Activated CD8-positive, alpha-beta memory T cell treated with anti-CD3 and anti-CD28 coated beads for 1 hour (primary cell): ENCODE data around the gene RGS14.

Experiments used
- DNase-seq, 2 donors: peaks; one replicate each; pipeline ENCODE4 v3.0.0-alpha.2; 2020; ENCODE audit warnings: low read depth in 1 of 2; ENCODE audit errors: extremely low read depth in 1 of 2

RGS14 gene, protein sequence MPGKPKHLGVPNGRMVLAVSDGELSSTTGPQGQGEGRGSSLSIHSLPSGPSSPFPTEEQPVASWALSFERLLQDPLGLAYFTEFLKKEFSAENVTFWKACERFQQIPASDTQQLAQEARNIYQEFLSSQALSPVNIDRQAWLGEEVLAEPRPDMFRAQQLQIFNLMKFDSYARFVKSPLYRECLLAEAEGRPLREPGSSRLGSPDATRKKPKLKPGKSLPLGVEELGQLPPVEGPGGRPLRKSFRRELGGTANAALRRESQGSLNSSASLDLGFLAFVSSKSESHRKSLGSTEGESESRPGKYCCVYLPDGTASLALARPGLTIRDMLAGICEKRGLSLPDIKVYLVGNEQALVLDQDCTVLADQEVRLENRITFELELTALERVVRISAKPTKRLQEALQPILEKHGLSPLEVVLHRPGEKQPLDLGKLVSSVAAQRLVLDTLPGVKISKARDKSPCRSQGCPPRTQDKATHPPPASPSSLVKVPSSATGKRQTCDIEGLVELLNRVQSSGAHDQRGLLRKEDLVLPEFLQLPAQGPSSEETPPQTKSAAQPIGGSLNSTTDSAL

DNA sequence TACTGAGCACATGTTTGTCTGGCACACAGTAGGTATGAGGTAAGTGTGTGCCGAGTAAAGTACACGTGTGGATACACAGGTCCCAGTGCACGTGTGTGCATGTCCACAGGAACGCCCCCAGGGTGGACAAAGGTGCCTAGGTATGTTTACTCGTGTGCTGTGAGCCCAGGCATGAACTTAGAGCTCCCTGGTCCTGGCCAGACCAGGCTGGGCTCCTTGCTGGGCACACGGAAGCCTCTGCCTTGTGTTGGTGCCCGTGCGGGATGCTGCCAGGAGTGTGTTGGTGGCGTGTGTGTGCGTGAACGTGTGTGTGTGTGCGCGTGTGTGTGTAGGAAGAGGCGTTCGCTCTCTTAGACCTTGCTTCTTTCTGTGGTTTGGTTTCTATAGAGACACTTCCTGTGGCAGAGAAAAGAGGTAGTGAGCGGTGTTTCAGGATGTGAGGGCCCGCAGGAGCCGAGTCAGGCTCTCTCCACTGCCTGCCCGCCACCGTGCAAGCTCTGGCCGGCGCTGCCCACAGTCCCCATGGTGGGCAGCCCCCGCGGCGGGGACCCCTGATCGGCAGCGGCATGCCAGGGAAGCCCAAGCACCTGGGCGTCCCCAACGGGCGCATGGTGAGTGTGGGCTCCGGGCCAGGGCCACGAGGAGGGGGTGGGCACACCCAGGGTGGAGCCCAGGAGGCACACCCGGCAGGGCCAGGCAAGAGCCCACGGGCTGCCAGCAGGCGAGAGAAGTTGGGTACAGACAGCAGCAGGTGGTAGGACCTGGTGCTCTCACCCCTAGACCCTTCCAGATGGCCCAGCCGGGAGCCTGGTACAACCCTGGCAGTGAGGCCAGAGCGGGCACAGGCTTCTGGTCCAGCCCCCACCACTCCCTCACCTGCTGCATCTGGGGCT is at the start of gene RGS14:
RGS14 (plus strand) TSS at position 466 of the 893 bp plus-strand sequence; CDS start at position 567, 101 bp downstream.
- DNase-seq, result peak; percentile 32 to 45

DNA sequence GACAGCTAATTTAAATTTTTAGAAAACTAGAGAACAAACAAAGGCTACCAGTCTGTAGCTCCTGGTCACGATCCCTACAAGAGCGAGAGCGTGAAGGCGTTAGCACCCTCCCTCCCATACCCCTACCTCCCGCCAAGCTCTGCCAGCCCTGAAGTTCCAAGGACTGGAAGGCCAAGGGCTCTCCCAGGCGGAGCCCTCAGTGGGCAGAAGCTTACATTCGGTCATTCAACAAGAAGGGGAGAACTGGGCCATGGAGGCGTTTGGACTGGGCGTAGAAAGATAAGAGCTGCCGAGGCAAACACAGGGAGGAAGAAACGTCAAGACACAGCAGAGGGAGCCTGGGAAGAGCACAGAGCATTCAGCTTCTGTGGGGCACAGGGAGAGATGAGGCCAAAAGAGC is 49.0 kb upstream of the RGS14 start:
- no peak for DNase-seq

DNA sequence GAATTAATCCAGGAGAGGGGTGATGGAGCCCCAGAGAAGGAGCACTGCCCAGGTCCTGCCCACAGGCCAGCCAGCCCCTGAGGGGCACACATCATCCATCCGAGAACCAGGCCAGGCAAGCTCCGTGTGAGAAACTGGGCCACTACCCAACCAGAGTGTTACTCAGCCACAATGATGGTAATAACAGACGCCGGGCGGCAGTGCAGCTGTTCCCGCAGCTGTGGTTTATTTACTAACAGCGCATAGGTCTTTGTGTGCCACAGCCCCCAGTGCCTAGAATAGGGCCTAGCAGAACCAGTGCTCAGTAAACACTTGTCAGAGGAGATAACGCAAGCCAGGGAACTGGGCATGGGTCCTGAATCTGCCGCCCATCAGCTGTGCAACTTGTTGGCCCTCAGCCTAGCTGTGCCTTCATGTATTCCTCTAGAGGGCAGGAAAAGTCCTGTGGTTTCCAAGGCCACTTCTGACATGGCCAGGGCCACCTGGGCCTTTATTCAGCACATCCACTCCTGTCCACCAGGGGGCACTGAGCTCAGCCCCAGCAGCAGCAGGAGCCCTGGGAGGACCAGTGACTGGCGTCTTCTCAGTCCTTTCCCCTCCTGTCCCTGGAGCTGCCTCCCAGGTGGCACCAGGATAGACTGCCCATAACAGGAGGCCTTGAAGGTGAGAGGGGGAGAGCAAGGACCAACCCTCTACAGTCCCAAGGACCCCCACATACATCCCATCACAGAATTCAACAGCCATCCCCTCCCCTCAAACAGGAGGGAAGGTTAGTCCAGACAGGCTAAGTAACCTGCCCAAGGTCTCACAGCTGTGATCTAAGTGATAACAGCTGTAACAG is 48.2 kb upstream of the RGS14 start:
- DNase-seq, result peak; percentile 32 to 51

DNA sequence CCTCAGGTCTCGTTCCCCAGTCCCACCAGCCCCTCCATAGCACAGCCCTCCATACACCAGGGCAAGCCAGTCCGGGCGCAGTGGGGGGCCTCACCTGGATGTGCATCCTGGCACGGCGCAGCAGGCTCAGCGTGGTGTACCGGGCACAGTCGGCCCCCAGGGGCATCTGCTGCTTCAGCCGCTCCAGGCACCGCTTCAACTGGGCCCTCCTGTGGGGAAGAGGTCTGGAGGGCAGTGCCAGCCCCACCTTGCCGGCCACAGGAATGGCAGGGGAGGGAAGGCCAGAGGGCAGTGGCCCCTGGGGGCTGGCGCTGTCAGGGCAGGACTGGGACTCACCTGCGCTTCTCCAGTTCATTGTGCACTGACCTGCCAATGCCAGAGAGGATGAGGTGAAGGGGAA is 47.4 kb upstream of the RGS14 start:
- DNase-seq, result no peak

DNA sequence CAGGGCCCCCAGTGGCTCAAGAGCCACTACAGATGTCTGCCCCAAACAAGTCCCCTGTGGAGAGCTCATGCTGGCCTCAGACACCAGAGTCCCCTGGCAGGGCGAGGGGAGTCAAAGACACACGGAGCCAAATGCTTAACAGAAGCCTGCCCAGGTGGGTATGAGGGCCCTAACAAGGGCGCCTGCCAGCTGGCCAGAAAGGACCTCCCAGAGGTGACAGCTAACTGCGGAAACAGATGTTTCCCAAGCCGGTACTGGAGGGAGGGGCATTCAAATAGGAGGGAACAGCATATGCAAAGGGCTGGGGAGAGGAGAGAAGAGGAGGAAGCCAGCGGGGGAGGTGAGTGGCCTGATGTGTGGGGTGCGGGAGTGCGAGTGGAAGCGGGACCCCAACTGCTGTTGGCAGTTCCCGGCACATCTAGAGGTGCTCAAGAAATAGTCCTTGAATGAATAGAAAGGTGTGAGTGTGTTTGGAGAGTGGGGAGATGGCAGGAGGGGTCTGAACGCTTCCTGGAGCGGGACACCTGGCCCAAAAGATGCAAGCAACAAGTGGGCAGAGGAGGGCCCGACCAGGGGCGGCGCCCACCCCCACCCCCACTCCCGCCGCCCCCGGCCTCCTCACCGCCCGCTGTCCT is 46.9 kb upstream of the RGS14 start:
- DNase-seq, result no peak

DNA sequence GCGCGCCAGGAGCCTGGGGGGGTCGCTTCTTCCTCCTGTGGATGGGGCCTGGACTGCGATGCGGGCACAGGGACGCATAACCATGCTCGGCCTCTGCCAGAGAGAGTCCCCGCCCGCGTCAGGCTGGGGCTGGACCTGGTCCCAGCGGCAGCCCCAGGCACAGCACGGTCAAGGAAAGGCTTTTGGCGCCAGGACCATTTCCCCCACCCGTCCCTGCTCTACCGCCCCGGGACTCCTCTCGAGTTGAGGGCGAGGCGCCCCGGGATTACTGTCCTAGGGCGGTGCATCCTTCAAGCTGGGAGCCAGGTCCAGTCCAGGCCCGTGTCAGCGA is 46.4 kb upstream of the RGS14 start:
- DNase-seq, result no peak

DNA sequence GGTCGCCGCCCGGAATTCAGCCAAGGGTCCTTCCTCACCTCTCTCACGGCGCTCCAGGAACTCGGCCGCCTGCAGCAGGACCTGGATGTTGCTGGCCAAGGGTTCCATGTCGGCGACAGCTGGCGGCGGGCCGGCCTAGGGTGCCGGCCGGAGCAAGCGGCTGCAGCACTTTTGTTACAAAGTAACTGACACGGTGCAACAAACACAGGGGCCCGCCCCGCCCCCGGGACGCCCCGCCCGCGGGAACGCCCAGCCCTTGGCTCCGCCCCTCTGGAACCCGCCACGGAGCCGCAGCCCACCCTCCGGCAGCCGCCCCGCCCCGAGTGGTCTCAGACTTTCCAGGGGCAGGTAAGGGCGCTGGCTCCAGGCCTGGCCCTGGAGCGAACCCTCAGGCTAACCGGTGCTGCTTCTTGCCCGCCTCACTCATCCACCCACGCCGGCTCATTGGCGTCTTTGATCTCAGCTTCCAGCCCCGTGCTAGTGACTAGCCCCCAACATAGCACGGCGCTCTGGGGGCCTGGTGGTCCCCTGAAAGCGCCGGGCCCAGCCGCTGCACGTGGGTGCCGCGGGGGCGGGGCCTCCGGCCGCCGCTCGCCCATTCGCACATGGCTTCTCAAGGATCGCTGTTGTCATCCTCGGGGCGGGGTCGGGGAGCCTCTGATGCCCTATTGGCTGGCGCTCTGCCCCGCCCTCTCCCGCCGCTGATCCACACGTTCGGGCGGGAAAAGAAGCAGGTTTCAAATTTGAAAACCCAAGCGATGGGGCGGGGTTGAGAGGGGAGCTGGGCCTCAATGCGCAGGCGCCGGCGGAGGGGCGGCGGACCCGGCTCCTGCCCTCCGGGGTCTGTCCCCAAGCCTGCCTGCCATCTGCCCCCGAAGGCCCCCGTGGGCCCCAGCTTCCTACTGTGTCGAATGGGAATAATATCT is 45.7 kb upstream of the RGS14 start, which contains the start of gene MXD3:
MXD3 (minus strand) TSS at position 176 of the 926 bp plus-strand sequence; CDS start at position 108, 68 bp downstream.
- DNase-seq, result peak; percentile 86 to 91

DNA sequence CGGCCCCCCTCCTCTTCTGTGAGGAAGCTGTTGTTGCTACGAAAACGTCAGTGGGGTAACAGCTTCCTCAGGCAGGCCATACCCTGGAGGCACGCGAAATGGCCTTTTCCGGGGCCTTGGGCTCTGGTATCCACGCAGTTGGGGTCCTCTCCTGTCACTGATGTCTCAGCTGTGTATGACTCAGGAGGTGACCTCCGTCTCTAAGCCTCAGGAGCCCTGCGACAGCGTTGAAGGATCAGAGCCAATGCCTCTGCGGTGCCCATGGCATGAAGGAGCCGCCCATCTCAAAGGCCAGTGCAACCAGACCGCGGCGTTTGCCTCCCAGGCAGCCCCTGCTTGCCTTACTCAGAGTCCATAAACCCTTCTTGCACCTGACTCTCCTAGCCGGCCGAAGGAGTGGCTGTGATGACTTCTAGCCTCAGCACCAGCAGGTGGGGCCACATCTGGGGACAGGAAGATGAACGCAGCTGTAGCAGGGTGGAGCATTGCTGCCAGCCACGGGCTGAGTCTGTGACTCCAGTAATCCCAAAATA is 45.0 kb upstream of the RGS14 start:
- no peak for DNase-seq

DNA sequence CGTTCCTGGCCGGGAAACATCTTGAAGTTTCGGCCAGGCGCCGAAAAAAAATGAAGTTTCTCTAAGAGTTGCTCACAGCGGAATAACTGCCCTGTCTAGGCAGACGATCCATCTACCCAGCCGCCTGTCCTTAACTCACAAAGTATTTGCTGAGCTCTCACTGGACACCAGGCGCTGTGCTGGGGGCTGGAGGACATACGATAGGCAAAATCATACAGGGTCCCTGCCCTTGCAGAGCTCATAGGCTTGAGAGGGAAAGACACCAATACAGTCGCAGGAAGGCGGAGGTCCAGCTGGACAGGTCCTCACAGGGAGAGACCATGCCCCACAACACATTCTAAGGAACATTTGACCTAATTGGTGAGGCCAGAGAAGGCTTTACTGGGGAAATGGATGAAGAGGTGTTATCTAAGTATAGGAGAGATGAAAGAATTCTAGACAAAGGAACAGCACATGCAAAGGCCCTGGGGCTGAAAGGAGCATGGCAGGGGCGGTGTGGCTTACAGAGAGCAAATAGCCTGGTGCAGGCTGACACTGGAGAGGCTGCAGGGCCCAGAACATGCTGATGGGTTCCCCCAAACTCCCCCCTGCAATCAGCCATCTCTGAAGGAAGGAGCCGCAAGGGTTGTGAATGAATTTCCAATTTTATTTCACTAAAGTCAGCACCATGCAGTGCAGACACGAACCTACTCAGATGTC is 44.0 kb upstream of the RGS14 start:
- DNase-seq, result no peak

DNA sequence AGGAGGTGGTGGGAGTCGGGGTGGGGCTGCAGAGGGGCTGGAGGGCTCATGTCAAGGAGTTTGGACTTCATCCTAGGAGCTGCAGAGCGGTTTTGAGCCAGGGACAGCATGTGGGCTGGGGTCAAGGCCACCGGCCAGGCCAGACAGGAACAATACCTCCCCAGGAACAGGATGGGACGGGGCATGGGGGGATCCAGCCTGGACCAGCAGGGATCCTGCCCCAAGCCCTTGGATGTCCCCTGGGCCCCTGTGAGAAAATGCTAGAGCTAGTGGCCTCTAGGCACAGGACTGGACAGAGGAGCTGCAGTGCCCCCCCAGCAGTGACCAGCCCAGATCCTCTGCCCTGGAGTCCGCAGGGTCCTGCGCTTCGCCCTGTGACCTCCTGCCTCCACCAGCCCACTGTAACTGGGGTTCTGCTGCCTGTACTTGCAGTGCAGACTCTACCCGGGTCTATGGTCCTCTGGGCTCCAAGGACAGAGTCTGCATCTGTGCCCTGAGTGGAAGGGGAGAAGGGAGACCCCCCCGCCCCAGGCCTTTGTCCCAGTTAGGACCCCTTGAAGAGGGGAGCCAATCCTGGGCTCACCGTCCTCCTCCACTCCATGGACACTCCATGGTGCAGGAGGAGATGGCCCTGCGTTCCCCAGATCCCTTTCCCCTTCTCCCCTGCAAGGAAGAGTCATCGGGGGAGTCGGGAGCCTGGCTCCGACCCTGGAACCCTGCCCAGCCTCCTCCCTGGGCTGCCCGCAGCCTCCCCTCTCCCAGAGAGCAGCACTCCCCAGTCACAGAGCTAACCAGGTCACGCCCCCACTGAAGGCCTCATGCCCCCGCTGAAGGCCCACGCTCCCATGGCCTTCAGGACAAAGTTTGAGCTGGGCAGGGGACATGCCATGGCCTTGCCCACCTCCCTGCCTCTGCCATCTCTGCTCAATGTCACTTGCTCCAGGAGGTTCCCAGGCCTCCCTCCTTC is 43.1 kb upstream of the RGS14 start:
- no peak for DNase-seq

DNA sequence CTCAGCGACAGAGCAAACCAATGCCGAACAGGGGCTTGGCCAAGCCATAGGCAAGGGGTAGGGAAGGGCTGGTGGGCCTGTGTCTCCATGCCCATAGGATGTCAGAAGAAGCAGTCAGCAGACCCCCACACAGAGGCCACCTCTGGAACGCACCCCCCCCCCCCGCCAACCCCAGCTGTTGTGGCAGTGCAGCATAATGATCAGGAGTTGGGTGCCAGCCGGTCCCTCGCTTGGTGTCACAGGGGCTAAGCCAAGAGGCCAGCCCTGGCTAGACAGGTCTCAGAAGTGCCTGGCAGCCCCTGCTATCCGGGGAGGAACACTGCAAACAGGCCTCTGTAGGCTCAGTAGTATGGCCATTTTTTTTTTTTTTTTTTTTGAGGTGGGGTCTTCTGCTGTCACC is 42.3 kb upstream of the RGS14 start:
- DNase-seq, result no peak

DNA sequence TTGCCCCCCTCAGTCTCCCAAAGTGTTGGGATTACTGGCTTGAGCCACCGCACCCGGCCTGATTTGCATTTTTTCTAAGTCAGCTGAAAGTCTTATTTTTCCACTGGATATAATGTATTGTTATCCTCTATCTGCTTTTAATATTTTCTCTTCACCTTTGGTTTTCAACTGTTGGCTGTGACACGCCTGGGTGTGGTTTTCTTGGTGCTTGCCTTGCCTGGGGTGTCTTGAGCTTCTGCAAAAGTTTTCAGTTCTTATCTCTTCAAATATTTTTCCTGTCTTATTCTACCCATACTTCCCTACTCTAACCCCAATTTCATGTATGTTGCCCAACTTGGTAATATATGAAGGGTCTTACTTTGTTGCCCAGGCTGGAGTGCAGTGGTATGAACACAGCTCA is 41.7 kb upstream of the RGS14 start:
- no peak for DNase-seq

DNA sequence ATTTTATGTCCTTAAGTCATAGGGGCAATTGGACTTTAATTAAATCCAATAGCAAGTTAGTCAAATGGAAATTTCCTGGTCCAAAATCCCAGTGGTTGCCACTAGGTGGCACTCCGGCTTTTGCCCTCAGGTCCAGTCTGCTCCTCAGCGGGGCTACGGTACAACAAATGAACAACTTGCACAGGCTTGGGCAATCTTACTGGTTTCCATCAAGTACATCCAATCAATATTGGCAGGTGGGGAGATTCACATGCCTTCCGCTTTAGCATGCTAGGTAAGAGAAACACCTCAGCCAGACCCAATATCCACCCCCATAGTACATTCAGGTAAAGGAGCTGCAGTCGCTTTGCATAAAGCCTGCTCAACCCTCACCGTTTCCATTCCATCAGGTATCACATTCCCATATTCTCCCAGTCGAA is 39.8 kb upstream of the RGS14 start:
- DNase-seq, result peak; percentile 42 to 57

DNA sequence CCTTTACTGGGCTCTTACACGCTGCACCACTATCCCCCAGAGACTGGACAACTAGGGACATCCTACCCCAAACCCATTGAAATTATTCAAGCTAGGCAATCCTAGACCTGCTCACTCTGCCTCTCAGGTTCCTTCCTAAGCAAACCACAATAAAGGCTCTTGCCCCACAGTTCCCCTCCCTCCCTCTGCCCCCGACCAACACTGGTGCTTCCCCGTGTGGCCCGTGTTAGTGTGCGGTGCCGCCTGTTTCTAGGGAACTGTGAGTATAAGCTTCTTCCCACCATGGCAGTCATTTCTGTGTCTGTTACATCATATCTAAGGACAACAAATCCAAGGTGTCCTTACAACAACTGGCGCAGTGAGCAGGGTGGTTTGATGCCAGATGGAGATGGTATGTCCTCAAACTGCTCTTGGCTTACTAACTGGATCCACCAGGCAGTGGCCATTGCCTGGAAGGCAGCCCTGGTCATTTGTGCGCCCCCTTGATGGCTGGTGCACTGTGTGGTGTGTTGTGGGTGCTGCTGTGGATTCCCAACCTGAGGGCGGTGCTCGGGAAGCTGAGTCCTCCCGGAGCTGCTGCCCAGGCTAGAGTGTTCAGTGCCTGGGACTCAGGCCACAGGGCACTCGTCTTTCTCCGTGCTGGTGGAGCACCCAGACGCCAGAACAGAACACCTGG is 37.7 kb upstream of the RGS14 start:
- DNase-seq, result no peak

DNA sequence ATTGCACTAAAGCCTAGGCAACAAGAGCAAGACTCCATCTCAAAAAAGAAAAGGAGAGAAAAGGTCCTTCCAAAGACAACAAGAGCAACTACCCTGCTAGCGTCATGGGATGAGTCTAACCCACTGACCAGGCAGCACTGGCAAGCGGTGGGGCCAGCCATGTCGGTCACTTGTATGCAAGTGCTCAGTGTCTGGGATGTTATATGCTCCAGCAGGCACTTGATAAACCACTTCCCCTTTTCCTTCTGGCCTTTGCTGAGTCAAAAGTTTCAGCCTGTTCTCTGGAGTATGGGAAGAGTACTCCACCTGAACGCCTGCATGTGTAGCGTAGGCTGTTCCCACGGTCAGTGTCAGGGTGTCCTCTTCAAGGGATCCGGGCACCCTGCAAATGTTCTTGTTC is 36.8 kb upstream of the RGS14 start:
- DNase-seq, result no peak

DNA sequence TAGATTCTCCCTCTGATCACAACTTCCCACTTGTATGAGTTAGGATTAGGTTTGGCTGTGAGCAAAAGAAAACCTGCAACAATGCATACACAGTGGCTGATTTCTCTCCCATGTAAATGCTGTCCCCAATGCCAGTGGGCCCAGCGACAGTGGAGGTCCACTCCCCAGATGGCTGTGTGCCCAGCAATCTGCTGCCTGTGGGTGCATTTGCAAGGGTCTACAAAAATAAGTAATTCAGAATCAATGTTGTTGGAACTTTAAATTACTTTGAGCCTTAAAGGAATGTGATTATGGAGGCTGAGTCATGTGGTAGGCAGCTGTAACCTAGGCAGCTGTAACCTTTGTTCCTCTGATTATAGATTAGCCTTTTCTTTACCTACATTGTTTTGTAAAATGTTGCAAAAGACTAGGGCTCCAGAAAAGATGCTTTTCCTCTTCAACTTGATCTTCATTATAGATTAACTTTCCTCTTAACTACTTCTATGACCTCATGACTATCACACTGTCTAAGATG is 31.8 kb upstream of the RGS14 start:
- DNase-seq, result no peak
